GM21367 (cell line): ENCODE results near the gene TTC1.
"Not testable (repeated sequence)": the region's sequence is repeated elsewhere in the genome, so short reads cannot be mapped to it uniquely, and the experiment has no call there.

ENCODE experiments used
- ATAC-seq: cut with Tn5 transposase; IDR thresholded peaks from one replicate; pipeline ENCODE4 v1.9.1; 2021; ENCODE audit not compliant: unreplicated experiment

Gene TTC1

DNA sequence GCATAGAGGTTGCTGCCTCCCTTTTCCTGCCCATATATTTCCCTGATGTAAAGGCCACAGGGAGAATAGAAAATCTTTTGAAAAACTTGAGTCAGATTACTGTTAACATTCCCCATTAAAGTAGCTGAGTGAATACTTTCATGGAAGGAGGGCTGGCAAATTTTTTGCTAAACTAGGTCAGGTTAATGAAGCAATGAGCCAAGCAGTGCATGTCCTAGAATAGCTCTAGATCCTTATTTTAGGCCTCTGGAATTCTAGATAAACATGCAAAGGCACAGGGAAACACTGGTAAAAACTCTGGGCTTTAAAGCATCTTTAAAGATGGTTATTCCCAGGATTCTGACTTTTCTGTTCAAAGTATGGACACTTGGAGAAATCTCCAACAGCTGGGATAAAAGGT is 27.9 kb downstream of the TTC1 start:
- ATAC-seq, result no peak

- ATAC-seq, result no peak
Measured at GRCh38 chr5:160039810-160040470, 31.0 kb downstream of the TTC1 start.

- ATAC-seq, result no peak
Measured at GRCh38 chr5:160040471-160040835, 31.5 kb downstream of the TTC1 start.

DNA sequence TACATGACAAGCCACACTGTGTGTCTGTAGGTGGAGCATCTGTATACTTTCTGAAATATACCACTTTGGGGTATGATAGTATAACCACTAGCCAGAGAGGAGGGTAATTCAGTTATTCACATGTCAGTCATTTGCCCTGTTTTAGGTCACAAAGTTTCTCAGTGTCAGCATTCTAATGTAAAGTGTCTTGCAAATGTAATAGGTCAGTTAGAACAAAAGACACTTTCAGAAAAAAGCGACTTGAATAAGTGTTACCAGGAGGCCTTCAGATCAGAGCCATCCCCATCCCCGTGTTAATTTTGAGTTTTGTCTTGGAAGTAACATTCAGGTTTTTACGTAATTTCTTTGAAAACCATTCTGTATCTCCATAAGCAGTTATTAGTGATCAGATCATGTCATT is 33.7 kb downstream of the TTC1 start:
- no peak for ATAC-seq

GRCh38 chr5:160044391-160044804 is 35.5 kb downstream of the TTC1 start:
- ATAC-seq, result no peak

DNA sequence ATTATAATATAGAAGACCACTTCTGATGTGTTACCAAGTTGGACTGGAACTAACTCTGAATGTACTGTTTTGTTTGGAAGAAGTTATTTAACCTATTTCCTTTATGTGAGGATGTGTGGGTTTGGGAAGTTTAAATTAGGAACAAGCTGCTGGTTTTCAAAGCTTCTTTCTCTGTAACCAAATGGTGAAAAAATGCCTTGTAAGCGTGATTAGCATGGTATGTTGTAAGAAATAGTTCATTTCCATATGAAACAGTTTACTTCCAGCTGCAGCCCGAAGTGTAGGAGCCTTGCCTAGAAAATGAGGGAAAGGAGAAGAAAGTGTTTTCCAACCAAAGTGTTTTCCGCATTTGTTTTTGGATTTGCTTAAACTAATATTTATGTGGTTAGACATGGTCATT is 36.0 kb downstream of the TTC1 start:
- ATAC-seq, result no peak

DNA sequence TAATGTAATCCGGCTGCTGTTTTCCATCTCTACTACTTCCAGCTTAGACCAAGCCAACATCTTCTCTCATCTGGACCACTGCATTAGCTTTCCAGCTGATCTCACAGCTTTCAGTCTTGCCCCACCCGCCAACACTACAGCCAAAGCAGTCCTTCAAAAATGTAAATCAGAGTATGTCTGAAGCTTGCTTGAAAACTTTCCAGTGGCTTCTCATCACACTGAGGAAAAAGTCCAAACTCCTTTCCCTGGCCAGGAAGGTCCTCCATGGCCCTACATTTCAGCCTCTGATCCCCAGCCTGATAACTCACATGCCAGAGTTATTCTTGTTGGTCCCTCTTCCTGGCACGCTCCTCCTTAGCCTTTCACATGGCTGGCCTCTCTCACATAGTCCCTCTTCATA is 38.5 kb downstream of the TTC1 start:
- no peak for ATAC-seq

DNA sequence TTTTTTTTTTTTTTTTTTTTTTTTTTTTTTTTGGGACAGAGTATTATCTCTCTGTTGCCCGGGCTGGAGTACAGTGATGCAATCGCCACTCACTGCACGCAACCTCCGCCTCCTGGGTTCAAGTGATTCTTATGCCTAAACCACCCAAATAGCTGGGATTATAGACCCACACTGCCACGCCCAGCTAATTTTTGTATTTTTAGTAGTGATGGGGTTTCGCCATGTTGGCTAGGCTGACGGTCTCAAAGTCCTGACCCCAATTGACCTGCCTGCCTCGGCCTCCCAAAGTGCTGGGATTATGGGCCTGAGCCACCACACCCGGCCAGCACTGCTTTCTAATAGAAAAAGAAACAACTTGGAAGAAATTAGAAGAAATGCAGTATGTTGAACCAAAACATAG is 39.2 kb downstream of the TTC1 start:
- no peak for ATAC-seq

GRCh38 chr5:160049099-160049498 is 40.2 kb downstream of the TTC1 start:
- ATAC-seq, result no peak

DNA sequence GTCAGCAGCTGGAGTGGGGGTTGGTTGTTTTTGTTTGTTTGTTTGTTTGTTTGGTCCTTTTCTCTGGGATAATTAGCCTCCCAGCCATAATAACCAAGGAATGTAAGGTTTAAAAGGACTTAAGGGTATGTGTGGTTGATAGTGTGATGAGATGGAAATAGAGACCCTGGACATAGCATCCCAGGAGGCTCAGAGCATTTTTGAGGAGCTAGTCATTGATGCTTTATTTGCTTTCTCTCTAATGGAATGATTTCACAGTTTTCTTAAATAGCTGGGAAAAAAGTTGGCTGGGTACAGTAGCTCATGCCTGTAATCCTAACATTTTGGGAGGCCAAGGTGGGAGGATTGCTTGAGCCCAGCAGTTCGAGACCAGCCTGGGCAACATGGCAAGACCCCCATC is 45.1 kb downstream of the TTC1 start:
- no peak for ATAC-seq

- no peak for ATAC-seq
Measured at GRCh38 chr5:160054831-160055230, 45.9 kb downstream of the TTC1 start.

GRCh38 chr5:160057256-160057655 is 48.3 kb downstream of the TTC1 start:
- ATAC-seq, result no peak

DNA sequence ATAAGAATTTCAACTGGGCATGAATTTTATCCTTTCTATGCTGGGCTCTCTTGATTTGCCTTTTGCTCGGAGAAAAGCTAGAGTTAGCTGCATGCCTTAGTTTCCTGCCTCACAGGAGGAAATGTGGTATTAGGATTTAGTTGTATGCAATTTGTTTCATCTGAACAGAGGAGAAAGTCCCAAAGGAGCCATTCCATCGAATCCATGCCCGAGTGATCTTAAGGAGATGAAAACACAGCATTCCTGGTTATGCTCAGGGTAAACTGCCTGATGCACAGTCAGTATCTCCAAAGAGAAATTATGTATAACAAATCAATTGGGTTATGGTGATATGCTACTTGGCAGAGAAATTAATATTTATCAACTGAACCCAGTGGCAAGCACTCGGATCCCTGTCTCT is 51.1 kb downstream of the TTC1 start:
- ATAC-seq, result no peak

DNA sequence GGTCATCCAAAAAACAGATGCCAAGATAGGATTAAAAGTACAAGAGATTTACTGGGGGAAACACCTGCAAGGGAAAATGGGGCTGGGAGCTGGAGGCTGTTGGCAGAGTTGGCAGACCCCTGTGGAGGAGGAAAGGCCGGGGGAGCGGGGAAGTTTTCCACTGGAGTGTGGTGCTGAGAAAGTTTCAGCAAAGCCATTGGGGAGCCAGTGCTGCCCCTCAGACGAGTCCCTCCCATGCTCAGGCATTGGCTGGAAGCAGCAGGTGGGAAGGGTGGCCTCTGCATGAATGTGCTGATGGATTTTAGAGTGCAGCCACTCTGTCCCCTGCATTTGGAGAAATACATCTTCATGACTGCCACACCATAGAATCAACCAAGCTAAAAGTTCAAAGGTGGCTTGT is 52.8 kb downstream of the TTC1 start:
- no peak for ATAC-seq

- no peak for ATAC-seq
Measured at GRCh38 chr5:160064417-160064810, 55.5 kb downstream of the TTC1 start.

GRCh38 chr5:160064995-160065614 is 56.2 kb downstream of the TTC1 start:
- ATAC-seq, result no peak

- not testable (repeated sequence) for ATAC-seq
Measured at GRCh38 chr5:160069120-160069519, 60.2 kb downstream of the TTC1 start.

GRCh38 chr5:160071516-160071915 is 62.6 kb downstream of the TTC1 start:
- no peak for ATAC-seq

- ATAC-seq, result no peak
Measured at GRCh38 chr5:160071916-160072315, 63.0 kb downstream of the TTC1 start.

DNA sequence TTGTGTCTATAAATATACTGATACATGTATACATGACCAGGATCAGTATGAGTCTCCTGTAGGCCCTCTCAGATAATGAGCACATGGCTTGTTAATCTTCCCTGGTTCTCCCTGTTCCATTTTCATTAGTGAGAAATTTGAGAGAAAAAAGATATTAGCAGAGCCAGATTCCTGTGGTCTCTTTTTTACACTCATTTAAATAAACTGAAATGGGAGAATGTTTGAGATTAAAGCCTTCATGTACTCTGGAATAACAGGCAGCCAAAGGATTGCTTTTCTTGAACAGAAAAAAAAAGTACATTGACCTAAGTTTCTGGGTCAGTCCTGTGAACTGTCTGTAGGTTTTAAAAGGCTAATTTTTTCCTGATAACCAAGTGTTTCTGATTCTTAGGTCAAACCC is 66.1 kb downstream of the TTC1 start:
- ATAC-seq, result no peak

- no peak for ATAC-seq
Measured at GRCh38 chr5:160076997-160077396, 68.1 kb downstream of the TTC1 start.

DNA sequence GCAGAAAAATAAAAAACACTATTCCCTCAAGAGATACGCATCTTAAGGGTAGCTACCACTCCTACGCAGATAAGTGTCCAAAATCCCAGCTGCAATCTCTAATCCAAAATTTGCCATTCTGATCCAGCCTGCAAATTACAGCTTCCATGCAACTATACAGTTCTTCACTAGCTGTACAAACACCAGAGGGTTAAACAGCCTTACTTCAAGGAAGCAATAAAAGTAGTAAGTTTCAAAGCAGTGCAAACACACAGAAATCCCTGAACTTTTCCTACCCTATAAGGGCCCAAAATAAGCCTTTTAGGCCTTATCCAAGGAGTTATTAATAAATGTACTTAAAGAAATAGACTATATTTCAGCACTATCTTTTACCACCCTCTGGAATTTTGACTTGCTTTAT is 70.8 kb downstream of the TTC1 start:
- ATAC-seq, result no peak

GRCh38 chr5:160081495-160081894 is 72.6 kb downstream of the TTC1 start:
- ATAC-seq, result no peak
